Measurements from ENCODE around the gene KNDC1.
"Not testable (repeated sequence)": the region's sequence is repeated elsewhere in the genome, so short reads cannot be mapped to it uniquely, and the experiment has no call there.

KNDC1 gene

GRCh38 chr10:133221331-133221730, 61.3 kb downstream of the KNDC1 start:
- Histone ChIP-seq H3K9ac (ENCODE audit: low read length) (no peak overlapping the region), H3K27me3 (ENCODE audit: control insufficient read depth, insufficient read depth, low read length) (peaks cover 8% of the 10 kb centered on the region; the same call in 1 of the 2 replicates), H3K9me3 (ENCODE audit: control insufficient read depth, insufficient read depth, low read depth, low read length) (no peaks in the 10 kb centered on the region), H3K27ac (ENCODE audit: low read depth, low read length) (no peak overlapping the region), H3K36me3 (ENCODE audit: control insufficient read depth, insufficient read depth, low read length) (no peaks in the 10 kb centered on the region), H3K4me3 (ENCODE audit: low read depth, low read length) (no peak overlapping the region), H3K4me1 (ENCODE audit: control insufficient read depth, insufficient read depth, low read length) (peaks cover 30% of the 10 kb centered on the region; the same call in 1 of the 2 replicates)

GRCh38 chr10:133221756-133222155, 61.7 kb downstream of the KNDC1 start:
- H3K9ac ChIP-seq (ENCODE audit: low read length); H3K9me3 ChIP-seq (ENCODE audit: control insufficient read depth, insufficient read depth, low read depth, low read length); H3K36me3 ChIP-seq (ENCODE audit: control insufficient read depth, insufficient read depth, low read length); H3K27ac ChIP-seq (ENCODE audit: low read depth, low read length); H3K4me3 ChIP-seq (ENCODE audit: low read depth, low read length): not testable (repeated sequence)
- Histone ChIP-seq H3K4me1 (ENCODE audit: control insufficient read depth, insufficient read depth, low read length) (peaks cover 33% of the 10 kb centered on the region; the same call in 1 of the 2 replicates), H3K27me3 (ENCODE audit: control insufficient read depth, insufficient read depth, low read length) (peaks cover 12% of the 10 kb centered on the region; the same call in 1 of the 2 replicates)

DNA sequence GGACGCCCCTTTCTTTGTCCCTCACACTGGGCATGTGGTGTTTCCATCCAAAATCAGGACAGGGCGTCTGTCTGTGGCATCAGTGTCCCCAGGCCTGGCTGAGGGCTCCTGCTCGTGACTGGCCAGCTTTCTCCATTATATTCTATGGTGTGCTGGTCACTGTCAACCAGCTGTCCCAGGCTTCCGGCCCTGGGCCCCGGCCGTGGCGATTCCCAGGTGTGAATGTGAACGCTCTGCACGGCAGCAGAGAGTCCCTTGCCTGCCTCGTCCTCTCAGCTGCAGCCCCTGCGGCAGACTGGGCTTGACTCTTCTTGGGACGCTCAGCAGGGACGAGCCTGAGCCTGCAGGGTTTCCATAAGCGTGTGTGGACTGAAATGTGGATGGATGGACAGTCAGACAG, 64.1 kb downstream of the KNDC1 start:
- peaks cover 31% of the 10 kb centered on the region for H3K4me1 ChIP-seq (ENCODE audit: control insufficient read depth, insufficient read depth, low read length)
- H3K9me3 ChIP-seq (ENCODE audit: control insufficient read depth, insufficient read depth, low read depth, low read length): no peaks in the 10 kb centered on the region
- peaks cover 30% of the 10 kb centered on the region for H3K27me3 ChIP-seq (ENCODE audit: control insufficient read depth, insufficient read depth, low read length)
- no peaks in the 10 kb centered on the region for H3K36me3 ChIP-seq (ENCODE audit: control insufficient read depth, insufficient read depth, low read length)
- no peak overlapping the region for H3K4me3 ChIP-seq (ENCODE audit: low read depth, low read length)
- no peak overlapping the region for H3K9ac ChIP-seq (ENCODE audit: low read length)
- H3K27ac ChIP-seq (ENCODE audit: low read depth, low read length): no peak overlapping the region

DNA sequence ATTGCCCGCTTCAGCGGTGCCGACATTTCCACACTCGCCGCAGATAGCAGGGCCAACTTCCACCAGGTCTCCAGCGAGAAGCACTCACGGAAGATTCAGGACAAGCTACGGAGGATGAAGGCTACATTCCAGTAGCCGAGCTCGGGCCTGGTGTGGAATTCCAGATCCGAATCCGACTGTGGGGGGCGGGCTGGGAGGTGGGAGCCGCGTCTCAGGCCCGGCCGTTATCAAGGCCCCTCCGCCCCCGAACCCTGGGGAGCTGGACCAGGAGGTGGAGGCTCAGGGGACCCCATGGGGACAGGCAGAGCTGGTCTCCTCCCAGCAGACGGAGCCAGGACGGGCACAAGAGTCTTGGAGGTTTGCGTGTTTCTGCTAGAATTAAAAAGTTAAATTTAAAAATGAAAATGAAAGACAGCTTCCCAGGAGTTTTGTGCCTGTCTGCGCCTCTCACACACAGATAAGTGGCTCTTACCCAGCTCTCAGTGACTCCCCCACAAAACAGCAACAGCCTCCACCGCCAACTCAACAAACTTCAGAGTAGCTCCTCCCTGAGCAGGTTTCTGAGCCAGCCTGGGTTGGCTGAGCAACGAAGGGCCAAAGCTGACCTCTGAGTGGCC, 64.8 kb downstream of the KNDC1 start:
- H3K27ac ChIP-seq (ENCODE audit: low read depth, low read length): peak overlapping the region; percentile 57; the same call in 1 of the 2 replicates
- H3K4me3 ChIP-seq (ENCODE audit: low read depth, low read length): no peak overlapping the region
- peaks cover 38% of the 10 kb centered on the region for H3K27me3 ChIP-seq (ENCODE audit: control insufficient read depth, insufficient read depth, low read length)
- H3K4me1 ChIP-seq (ENCODE audit: control insufficient read depth, insufficient read depth, low read length): peaks cover 29% of the 10 kb centered on the region
- no peaks in the 10 kb centered on the region for H3K36me3 ChIP-seq (ENCODE audit: control insufficient read depth, insufficient read depth, low read length)
- no peak overlapping the region for H3K9ac ChIP-seq (ENCODE audit: low read length)
- no peaks in the 10 kb centered on the region for H3K9me3 ChIP-seq (ENCODE audit: control insufficient read depth, insufficient read depth, low read depth, low read length)

DNA sequence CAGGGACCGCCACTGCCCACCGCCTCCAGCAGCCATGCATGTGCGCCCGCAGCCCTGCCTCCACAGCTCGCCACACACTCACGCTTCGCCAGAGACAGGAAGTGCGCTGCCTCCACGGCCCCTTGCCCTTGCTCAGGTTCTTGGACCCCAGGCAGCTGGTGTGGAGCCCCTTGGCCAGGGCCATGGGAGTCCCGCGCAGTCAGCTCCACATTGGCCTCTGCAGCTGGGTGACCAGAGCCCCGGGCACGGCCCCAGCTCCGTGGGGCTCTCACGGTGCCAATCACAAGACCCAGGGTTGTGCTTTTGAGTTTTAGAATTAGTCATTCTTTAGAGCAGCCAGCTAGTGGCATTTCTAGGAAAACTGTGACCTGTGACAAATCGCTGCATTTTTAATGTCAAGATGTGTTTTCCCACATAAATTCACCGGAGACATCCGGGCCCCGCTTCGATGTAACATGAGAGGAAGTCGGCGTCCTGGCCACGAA, 65.7 kb downstream of the KNDC1 start:
- H3K9ac ChIP-seq (ENCODE audit: low read length): no peak overlapping the region
- peaks cover 44% of the 10 kb centered on the region for H3K27me3 ChIP-seq (ENCODE audit: control insufficient read depth, insufficient read depth, low read length)

DNA sequence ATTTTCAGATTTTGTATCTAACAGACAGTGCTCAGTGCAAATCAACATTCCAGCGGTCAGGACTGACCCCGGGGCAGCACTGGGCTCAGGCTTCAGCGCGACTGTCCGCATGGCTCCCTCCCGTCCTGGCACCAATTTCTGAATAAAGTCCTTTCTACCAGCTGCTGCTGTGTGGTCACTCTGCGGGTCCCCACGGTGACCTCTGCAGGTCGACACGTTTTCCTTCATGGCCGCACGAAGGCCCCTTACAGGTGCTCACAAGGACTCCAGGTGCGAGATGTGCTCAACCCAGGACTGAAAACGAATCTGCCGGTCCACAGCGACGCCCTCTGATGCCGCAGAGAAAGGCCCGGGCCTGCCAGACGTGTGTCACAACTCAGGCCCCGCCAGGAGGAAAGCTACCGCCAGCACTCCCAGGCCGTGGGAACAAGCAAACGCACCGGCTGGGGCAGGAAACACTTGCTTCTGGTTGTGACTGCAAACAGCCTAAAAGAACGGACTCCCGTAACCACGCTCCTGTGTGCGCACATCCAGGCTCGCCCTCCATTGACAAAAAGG, 66.3 kb downstream of the KNDC1 start:
- Histone ChIP-seq H3K27me3 (ENCODE audit: control insufficient read depth, insufficient read depth, low read length) (peaks cover 44% of the 10 kb centered on the region), H3K4me1 (ENCODE audit: control insufficient read depth, insufficient read depth, low read length) (peaks cover 32% of the 10 kb centered on the region), H3K9ac (ENCODE audit: low read length) (no peak overlapping the region), H3K36me3 (ENCODE audit: control insufficient read depth, insufficient read depth, low read length) (no peaks in the 10 kb centered on the region), H3K27ac (ENCODE audit: low read depth, low read length) (no peak overlapping the region), H3K9me3 (ENCODE audit: control insufficient read depth, insufficient read depth, low read depth, low read length) (no peaks in the 10 kb centered on the region), H3K4me3 (ENCODE audit: low read depth, low read length) (no peak overlapping the region)

More for the DNA sequence above, 65.7 kb downstream of the KNDC1 start:
- H3K4me1 ChIP-seq (ENCODE audit: control insufficient read depth, insufficient read depth, low read length): peaks cover 29% of the 10 kb centered on the region
- no peaks in the 10 kb centered on the region for H3K36me3 ChIP-seq (ENCODE audit: control insufficient read depth, insufficient read depth, low read length)
- H3K4me3 ChIP-seq (ENCODE audit: low read depth, low read length): no peak overlapping the region
- no peaks in the 10 kb centered on the region for H3K9me3 ChIP-seq (ENCODE audit: control insufficient read depth, insufficient read depth, low read depth, low read length)
- H3K27ac ChIP-seq (ENCODE audit: low read depth, low read length): peak overlapping the region; percentile 57

GRCh38 chr10:133227256-133227655, 67.2 kb downstream of the KNDC1 start:
- Histone ChIP-seq H3K9ac (ENCODE audit: low read length) (no peak overlapping the region), H3K9me3 (ENCODE audit: control insufficient read depth, insufficient read depth, low read depth, low read length) (no peaks in the 10 kb centered on the region), H3K4me1 (ENCODE audit: control insufficient read depth, insufficient read depth, low read length) (peaks cover 40% of the 10 kb centered on the region), H3K36me3 (ENCODE audit: control insufficient read depth, insufficient read depth, low read length) (no peaks in the 10 kb centered on the region), H3K4me3 (ENCODE audit: low read depth, low read length) (no peak overlapping the region), H3K27ac (ENCODE audit: low read depth, low read length) (no peak overlapping the region), H3K27me3 (ENCODE audit: control insufficient read depth, insufficient read depth, low read length) (peaks cover 53% of the 10 kb centered on the region)

GRCh38 chr10:133229265-133230043, 69.4 kb downstream of the KNDC1 start:
- Histone ChIP-seq H3K9ac (ENCODE audit: low read length) (no peak overlapping the region), H3K36me3 (ENCODE audit: control insufficient read depth, insufficient read depth, low read length) (no peaks in the 10 kb centered on the region), H3K4me1 (ENCODE audit: control insufficient read depth, insufficient read depth, low read length) (peaks cover 48% of the 10 kb centered on the region), H3K27ac (ENCODE audit: low read depth, low read length) (no peak overlapping the region), H3K4me3 (ENCODE audit: low read depth, low read length) (peak overlapping the region; percentile 58), H3K27me3 (ENCODE audit: control insufficient read depth, insufficient read depth, low read length) (peaks cover 75% of the 10 kb centered on the region), H3K9me3 (ENCODE audit: control insufficient read depth, insufficient read depth, low read depth, low read length) (no peaks in the 10 kb centered on the region)

- Histone ChIP-seq H3K36me3 (ENCODE audit: control insufficient read depth, insufficient read depth, low read length) (no peaks in the 10 kb centered on the region), H3K27me3 (ENCODE audit: control insufficient read depth, insufficient read depth, low read length) (peaks cover 79% of the 10 kb centered on the region), H3K9me3 (ENCODE audit: control insufficient read depth, insufficient read depth, low read depth, low read length) (no peaks in the 10 kb centered on the region), H3K4me1 (ENCODE audit: control insufficient read depth, insufficient read depth, low read length) (peaks cover 43% of the 10 kb centered on the region), H3K4me3 (ENCODE audit: low read depth, low read length) (peak within 1 kb of the TSS; percentile 58), H3K27ac (ENCODE audit: low read depth, low read length) (no peak within 1 kb of the TSS), H3K9ac (ENCODE audit: low read length) (peak within 1 kb of the TSS; percentile 70)
These were observed 70.0 kb downstream of the KNDC1 start, which contains the start of gene UTF1 for GRCh38 chr10:133230044-133230361. Gene UTF1, plus strand, starts transcription at chr10:133230217. Its CDS starts 72 bp downstream, at chr10:133230289.

DNA sequence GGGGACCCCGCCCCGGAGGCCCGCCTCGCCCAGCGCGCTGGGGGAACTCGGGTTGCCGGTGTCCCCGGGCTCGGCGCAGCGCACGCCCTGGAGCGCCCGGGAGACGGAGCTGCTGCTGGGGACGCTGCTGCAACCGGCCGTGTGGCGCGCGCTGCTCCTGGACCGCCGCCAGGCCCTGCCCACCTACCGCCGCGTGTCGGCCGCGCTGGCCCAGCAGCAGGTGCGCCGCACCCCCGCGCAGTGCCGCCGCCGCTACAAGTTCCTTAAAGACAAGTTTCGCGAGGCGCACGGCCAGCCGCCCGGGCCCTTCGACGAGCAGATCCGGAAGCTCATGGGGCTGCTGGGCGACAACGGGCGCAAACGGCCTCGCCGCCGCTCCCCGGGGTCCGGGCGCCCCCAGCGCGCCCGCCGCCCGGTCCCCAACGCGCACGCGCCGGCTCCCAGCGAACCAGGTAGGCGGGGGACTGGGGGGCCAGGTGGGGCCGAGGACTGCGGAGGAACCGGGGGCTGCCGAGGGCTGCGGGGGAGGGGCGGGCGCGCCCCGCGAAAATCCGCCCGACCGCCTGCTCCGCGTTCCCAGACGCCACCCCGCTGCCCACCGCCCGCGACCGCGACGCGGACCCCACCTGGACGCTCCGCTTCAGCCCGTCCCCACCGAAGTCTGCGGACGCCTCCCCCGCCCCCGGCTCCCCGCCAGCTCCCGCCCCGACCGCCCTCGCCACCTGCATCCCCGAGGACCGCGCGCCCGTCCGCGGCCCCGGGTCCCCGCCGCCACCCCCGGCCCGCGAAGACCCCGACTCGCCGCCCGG, 70.6 kb downstream of the KNDC1 start:
- peaks cover 85% of the 10 kb centered on the region for H3K27me3 ChIP-seq (ENCODE audit: control insufficient read depth, insufficient read depth, low read length)
- H3K4me1 ChIP-seq (ENCODE audit: control insufficient read depth, insufficient read depth, low read length): peaks cover 37% of the 10 kb centered on the region
- H3K27ac ChIP-seq (ENCODE audit: low read depth, low read length): no peak overlapping the region
- no peaks in the 10 kb centered on the region for H3K9me3 ChIP-seq (ENCODE audit: control insufficient read depth, insufficient read depth, low read depth, low read length)
- H3K36me3 ChIP-seq (ENCODE audit: control insufficient read depth, insufficient read depth, low read length): no peaks in the 10 kb centered on the region
- H3K4me3 ChIP-seq (ENCODE audit: low read depth, low read length): peak overlapping the region; percentile 58
- peak overlapping the region; percentile 70 for H3K9ac ChIP-seq (ENCODE audit: low read length)

Data from HUES6 (cell line).